GM18870 (cell line): ENCODE measurements around the gene HBG2.

Experiments used
- ATAC-seq: cut with Tn5 transposase; IDR thresholded peaks from one replicate; pipeline ENCODE4 v1.9.1; 2021; ENCODE audit warnings: moderate library complexity; ENCODE audit not compliant: unreplicated experiment

Gene HBG2

DNA sequence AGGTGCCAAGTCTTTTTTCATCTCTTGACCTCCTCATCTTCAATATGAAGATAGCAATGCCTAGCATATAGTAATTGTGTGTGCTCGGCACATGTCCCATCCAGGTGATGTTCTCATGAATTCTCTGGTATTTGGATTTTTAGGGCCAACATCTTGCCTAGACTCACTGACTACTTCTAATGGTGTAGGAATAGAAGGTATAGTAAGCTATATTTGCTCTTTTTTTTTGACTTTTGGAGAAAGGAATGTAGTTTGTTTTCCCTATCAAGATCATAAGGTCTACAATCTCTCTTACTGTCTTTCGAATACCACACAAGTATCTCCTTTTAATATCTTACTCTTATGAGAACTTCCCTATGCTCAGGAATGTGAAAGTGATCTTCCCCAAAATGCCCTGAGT is 23.5 kb downstream of the HBG2 start:
- ATAC-seq: no peak

DNA sequence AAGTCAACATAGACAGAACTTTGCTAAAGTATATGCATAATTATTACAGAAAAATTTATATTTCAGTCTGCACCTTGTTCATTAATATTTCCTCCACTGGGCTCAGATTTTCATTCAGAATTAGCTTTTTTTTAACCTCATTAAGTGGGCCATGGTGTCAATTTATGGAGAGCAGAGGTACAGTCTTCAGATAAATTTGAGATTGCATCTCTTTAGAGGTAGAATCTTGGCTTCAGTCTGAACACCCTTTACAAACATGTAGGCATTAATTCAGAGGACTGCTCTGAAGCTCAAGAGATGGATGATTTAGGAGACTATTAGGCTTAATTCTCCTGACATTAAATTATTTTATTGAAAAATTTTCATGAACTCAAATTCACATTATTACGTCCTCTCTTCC is 24.3 kb downstream of the HBG2 start:
- no peak for ATAC-seq

DNA sequence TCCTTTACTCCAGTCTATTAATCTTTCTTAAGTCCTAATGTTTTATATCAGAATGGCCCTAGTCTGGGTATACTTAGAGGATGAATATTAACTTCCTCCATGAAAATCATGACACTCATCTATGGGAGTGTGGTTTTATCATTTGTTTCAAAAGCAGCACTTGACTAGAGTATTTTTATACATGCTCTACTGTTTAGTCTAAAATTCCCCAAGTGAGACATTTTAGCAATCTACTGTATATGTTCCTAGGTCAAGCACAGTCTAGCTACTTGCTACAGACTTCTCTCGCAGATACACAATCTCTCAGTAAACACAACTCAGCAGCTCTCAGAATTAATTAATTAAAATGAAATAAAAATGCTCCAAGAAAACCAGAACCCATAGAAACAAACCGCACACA is 24.8 kb downstream of the HBG2 start:
- ATAC-seq: no peak

DNA sequence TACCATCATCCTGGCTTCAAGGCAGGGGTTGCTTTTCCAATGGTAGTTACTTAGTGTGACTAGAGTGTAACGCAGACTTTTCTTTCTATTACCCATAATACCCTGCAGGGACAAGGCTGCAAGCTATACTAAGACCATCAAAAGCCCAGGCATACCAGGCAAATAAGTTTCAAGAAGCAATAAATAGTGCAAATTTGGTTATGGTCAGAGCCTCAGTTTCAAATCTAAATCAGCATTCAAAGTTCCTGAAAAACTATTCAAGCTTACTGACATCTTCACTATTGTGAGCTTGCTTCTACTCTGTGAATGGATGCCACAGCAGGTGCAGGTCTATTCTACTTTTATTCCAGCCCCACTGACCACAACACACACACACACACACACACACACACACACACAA is 25.2 kb downstream of the HBG2 start:
- ATAC-seq: no peak

GRCh38 chr11:5228124-5228523 is 26.5 kb downstream of the HBG2 start:
- no peak for ATAC-seq

DNA sequence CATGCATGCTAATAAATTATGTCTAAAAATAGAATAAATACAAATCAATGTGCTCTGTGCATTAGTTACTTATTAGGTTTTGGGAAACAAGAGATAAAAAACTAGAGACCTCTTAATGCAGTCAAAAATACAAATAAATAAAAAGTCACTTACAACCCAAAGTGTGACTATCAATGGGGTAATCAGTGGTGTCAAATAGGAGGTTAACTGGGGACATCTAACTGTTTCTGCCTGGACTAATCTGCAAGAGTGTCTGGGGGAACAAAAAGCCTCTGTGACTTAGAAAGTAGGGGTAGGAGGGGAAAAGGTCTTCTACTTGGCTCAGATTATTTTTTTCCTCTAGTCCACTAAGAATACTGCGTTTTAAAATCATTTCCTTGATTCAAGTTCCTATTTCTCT is 26.9 kb downstream of the HBG2 start:
- ATAC-seq: no peak

- ATAC-seq: no peak
Measured at GRCh38 chr11:5226732-5227310, 27.8 kb downstream of the HBG2 start, which contains the start of gene HBB. Gene HBB (minus strand): TSS chr11:5227071. CDS start chr11:5227021, 50 bp downstream.

DNA sequence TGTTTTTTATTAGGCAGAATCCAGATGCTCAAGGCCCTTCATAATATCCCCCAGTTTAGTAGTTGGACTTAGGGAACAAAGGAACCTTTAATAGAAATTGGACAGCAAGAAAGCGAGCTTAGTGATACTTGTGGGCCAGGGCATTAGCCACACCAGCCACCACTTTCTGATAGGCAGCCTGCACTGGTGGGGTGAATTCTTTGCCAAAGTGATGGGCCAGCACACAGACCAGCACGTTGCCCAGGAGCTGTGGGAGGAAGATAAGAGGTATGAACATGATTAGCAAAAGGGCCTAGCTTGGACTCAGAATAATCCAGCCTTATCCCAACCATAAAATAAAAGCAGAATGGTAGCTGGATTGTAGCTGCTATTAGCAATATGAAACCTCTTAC is 29.1 kb downstream of the HBG2 start:
- no peak for ATAC-seq

GRCh38 chr11:5224538-5225479 is 29.8 kb downstream of the HBG2 start:
- ATAC-seq: no peak

- ATAC-seq: no peak
Measured at GRCh38 chr11:5223686-5224085, 30.9 kb downstream of the HBG2 start.

- ATAC-seq: no peak
Measured at GRCh38 chr11:5223146-5223545, 31.4 kb downstream of the HBG2 start.

DNA sequence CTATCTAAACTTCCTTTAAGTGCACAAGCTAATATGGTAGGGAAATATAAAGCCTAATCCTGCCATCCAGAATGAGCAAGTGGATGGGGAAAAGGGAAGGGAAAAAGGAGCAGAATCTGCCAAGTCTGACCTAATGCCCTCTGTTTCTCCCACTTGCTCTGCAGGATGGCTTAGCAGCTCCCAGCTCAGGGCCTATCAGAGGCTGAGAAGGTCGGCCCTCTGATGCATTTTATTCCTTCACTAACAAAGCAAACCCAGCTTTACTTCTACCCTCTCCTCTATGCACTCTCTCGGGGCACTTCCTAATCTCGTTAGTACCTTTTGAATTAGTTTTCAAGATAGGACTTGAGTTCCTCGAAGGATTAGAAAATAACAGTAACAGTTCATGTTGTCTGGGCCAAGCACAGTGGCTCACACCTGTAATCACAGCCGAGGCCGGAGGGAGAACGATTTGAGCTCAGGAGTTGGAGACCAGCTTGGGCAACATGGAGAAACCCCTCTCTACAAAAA is 44.1 kb downstream of the HBG2 start:
- ATAC-seq: no peak

- ATAC-seq: peak; percentile 67
Measured at GRCh38 chr11:5204787-5205186, 49.8 kb downstream of the HBG2 start.

DNA sequence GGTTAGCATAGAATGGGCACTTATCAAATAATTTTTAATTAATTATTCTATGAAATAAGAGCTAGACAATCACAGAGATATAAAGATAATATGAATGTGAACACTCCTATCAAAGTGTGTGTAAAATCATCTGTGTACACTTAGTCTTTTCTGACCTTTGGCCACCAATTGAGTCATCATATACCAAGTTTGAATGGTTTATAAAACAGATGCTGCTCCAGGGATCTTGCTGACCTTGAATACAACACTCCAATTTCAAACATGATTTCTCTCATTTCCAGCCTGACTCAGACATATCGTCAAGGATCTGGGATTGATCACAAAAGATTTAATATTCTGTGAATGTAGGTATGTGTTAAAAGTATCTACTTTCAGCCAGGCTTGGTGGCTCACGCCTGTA is 51.2 kb downstream of the HBG2 start:
- no peak for ATAC-seq
